ENCODE results near the gene ALB. TPM values are rescaled to one million over a fixed set of nuclear protein-coding genes. Genes with fewer than 3 reads are reported as not detected.

The ALB gene
- polyA plus RNA-seq, 1 donor from 2014 or later, result not detected

GRCh38 chr4:73396993-73397972 lies 6.8 kb upstream of the ALB start:
- Mint-ChIP-seq H3K4me3 (no peak overlapping the region), H3K27me3 (no peaks in the 10 kb centered on the region), H3K36me3 (no peaks in the 10 kb centered on the region), H3K4me1 (no peaks in the 10 kb centered on the region), H3K9me3 (no peaks in the 10 kb centered on the region), H3K27ac (no peak overlapping the region)

DNA sequence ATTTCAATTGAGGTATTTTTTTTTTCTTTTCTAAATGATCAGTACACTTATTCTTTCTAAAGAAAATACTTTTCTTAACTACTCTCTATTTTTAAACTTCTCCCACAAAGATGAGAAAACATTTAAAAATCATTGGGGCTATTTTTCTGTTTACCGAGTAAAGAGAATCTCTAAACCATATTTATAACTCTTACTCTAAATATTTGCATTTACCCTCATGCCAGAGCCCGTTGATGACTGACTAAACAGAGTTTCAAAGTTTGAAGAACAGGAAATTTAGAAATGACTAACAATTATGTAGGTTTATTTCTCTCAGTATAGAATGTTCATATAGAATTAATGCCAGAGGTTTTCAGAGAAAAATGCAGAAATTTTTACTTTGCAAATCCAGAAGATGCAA lies 2.7 kb upstream of the ALB start:
- Mint-ChIP-seq H3K4me3 (no peak overlapping the region), H3K9me3 (no peaks in the 10 kb centered on the region), H3K27ac (no peak overlapping the region), H3K4me1 (no peaks in the 10 kb centered on the region), H3K36me3 (no peaks in the 10 kb centered on the region), H3K27me3 (no peaks in the 10 kb centered on the region)

DNA sequence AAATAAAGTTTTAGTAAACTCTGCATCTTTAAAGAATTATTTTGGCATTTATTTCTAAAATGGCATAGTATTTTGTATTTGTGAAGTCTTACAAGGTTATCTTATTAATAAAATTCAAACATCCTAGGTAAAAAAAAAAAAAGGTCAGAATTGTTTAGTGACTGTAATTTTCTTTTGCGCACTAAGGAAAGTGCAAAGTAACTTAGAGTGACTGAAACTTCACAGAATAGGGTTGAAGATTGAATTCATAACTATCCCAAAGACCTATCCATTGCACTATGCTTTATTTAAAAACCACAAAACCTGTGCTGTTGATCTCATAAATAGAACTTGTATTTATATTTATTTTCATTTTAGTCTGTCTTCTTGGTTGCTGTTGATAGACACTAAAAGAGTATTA lies 370 bp downstream of the ALB start:
- Mint-ChIP-seq H3K4me1 (no peaks in the 10 kb centered on the region), H3K36me3 (no peaks in the 10 kb centered on the region), H3K27me3 (peaks cover under 1% of the 10 kb centered on the region), H3K9me3 (no peaks in the 10 kb centered on the region), H3K4me3 (no peak overlapping the region), H3K27ac (no peak overlapping the region)

DNA sequence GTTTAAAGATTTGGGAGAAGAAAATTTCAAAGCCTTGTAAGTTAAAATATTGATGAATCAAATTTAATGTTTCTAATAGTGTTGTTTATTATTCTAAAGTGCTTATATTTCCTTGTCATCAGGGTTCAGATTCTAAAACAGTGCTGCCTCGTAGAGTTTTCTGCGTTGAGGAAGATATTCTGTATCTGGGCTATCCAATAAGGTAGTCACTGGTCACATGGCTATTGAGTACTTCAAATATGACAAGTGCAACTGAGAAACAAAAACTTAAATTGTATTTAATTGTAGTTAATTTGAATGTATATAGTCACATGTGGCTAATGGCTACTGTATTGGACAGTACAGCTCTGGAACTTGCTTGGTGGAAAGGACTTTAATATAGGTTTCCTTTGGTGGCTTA lies 1.1 kb downstream of the ALB start:
- Mint-ChIP-seq H3K27ac (no peak overlapping the region), H3K4me3 (no peak overlapping the region), H3K36me3 (no peaks in the 10 kb centered on the region), H3K9me3 (no peaks in the 10 kb centered on the region), H3K4me1 (no peaks in the 10 kb centered on the region), H3K27me3 (peaks cover 2% of the 10 kb centered on the region)

DNA sequence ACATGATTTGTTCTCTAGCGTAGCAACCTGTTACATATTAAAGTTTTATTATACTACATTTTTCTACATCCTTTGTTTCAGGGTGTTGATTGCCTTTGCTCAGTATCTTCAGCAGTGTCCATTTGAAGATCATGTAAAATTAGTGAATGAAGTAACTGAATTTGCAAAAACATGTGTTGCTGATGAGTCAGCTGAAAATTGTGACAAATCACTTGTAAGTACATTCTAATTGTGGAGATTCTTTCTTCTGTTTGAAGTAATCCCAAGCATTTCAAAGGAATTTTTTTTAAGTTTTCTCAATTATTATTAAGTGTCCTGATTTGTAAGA lies 2.4 kb downstream of the ALB start:
- Mint-ChIP-seq H3K36me3 (no peaks in the 10 kb centered on the region), H3K27me3 (peaks cover 2% of the 10 kb centered on the region), H3K27ac (no peak overlapping the region)

GRCh38 chr4:73407227-73407673 lies 3.2 kb downstream of the ALB start:
- H3K36me3 Mint-ChIP-seq, result no peaks in the 10 kb centered on the region
- H3K9me3 Mint-ChIP-seq, result no peaks in the 10 kb centered on the region
- no peak overlapping the region for H3K27ac Mint-ChIP-seq

More for the DNA sequence above, 2.4 kb downstream of the ALB start:
- no peak overlapping the region for H3K4me3 Mint-ChIP-seq
- H3K9me3 Mint-ChIP-seq, result no peaks in the 10 kb centered on the region
- no peaks in the 10 kb centered on the region for H3K4me1 Mint-ChIP-seq

GRCh38 chr4:73408181-73408867 lies 4.2 kb downstream of the ALB start:
- H3K27ac Mint-ChIP-seq, result no peak overlapping the region
- H3K9me3 Mint-ChIP-seq, result no peaks in the 10 kb centered on the region
- H3K4me1 Mint-ChIP-seq, result no peaks in the 10 kb centered on the region
- no peak overlapping the region for H3K4me3 Mint-ChIP-seq
- no peaks in the 10 kb centered on the region for H3K36me3 Mint-ChIP-seq
- H3K27me3 Mint-ChIP-seq, result peaks cover 2% of the 10 kb centered on the region

More at GRCh38 chr4:73407227-73407673, 3.2 kb downstream of the ALB start:
- Mint-ChIP-seq H3K4me3 (no peak overlapping the region), H3K27me3 (peaks cover 2% of the 10 kb centered on the region), H3K4me1 (no peaks in the 10 kb centered on the region)

DNA sequence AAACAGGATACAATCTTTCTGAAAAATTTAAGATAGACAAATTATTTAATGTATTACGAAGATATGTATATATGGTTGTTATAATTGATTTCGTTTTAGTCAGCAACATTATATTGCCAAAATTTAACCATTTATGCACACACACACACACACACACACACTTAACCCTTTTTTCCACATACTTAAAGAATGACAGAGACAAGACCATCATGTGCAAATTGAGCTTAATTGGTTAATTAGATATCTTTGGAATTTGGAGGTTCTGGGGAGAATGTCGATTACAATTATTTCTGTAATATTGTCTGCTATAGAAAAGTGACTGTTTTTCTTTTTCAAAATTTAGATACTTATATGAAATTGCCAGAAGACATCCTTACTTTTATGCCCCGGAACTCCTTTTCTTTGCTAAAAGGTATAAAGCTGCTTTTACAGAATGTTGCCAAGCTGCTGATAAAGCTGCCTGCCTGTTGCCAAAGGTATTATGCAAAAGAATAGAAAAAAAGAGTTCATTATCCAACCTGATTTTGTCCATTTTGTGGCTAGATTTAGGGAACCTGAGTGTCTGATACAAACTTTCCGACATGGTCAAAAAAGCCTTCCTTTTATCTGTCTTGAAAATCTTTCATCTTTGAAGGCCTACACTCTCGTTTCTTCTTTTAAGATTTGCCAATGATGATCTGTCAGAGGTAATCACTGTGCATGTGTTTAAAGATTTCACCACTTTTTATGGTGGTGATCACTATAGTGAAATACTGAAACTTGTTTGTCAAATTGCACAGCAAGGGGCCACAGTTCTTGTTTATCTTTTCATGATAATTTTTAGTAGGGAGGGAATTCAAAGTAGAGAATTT lies 5.2 kb downstream of the ALB start:
- no peaks in the 10 kb centered on the region for H3K9me3 Mint-ChIP-seq
- H3K27ac Mint-ChIP-seq, result no peak overlapping the region
- no peak overlapping the region for H3K4me3 Mint-ChIP-seq

GRCh38 chr4:73409978-73410548 lies 6.0 kb downstream of the ALB start:
- no peak overlapping the region for H3K4me3 Mint-ChIP-seq
- no peaks in the 10 kb centered on the region for H3K9me3 Mint-ChIP-seq
- no peak overlapping the region for H3K27ac Mint-ChIP-seq
- H3K36me3 Mint-ChIP-seq, result no peaks in the 10 kb centered on the region
- H3K27me3 Mint-ChIP-seq, result peaks cover 2% of the 10 kb centered on the region
- no peaks in the 10 kb centered on the region for H3K4me1 Mint-ChIP-seq

More for the DNA sequence above, 5.2 kb downstream of the ALB start:
- no peaks in the 10 kb centered on the region for H3K4me1 Mint-ChIP-seq
- no peaks in the 10 kb centered on the region for H3K36me3 Mint-ChIP-seq
- H3K27me3 Mint-ChIP-seq, result peaks cover 2% of the 10 kb centered on the region

DNA sequence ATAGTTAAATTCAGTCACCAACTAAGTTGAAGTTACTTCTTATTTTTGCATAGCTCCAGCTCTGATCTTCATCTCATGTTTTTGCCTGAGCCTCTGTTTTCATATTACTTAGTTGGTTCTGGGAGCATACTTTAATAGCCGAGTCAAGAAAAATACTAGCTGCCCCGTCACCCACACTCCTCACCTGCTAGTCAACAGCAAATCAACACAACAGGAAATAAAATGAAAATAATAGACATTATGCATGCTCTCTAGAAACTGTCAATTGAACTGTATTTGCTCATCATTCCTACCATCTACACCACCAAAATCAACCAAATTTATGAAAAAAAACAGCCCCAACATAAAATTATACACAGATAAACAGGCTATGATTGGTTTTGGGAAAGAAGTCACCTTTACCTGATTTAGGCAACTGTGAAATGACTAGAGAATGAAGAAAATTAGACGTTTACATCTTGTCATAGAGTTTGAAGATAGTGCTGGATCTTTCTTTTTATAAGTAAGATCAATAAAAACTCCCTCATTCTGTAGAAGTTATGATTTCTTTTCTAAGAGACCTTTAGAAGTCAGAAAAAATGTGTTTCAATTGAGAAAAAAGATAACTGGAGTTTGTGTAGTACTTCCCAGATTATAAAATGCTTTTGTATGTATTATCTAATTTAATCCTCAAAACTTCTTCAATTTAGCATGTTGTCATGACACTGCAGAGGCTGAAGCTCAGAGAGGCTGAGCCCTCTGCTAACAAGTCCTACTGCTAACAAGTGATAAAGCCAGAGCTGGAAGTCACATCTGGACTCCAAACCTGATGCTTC lies 7.0 kb downstream of the ALB start:
- Mint-ChIP-seq H3K4me1 (no peaks in the 10 kb centered on the region), H3K27me3 (peaks cover 2% of the 10 kb centered on the region), H3K36me3 (no peaks in the 10 kb centered on the region), H3K9me3 (no peaks in the 10 kb centered on the region), H3K27ac (no peak overlapping the region), H3K4me3 (no peak overlapping the region)

DNA sequence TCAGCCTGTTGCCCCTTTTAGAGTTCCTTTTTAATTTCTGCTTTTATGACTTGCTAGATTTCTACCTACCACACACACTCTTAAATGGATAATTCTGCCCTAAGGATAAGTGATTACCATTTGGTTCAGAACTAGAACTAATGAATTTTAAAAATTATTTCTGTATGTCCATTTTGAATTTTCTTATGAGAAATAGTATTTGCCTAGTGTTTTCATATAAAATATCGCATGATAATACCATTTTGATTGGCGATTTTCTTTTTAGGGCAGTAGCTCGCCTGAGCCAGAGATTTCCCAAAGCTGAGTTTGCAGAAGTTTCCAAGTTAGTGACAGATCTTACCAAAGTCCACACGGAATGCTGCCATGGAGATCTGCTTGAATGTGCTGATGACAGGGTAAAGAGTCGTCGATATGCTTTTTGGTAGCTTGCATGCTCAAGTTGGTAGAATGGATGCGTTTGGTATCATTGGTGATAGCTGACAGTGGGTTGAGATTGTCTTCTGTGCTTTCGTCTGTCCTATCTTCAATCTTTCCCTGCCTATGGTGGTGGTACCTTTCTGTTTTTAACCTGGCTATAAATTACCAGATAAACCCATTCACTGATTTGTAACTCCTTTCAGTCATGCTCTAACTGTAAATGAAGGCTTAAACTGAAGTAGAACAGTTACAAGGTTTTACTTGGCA lies 7.8 kb downstream of the ALB start:
- Mint-ChIP-seq H3K27ac (no peak overlapping the region), H3K9me3 (no peaks in the 10 kb centered on the region), H3K36me3 (no peaks in the 10 kb centered on the region), H3K27me3 (peaks cover 2% of the 10 kb centered on the region), H3K4me3 (no peak overlapping the region), H3K4me1 (no peaks in the 10 kb centered on the region)

DNA sequence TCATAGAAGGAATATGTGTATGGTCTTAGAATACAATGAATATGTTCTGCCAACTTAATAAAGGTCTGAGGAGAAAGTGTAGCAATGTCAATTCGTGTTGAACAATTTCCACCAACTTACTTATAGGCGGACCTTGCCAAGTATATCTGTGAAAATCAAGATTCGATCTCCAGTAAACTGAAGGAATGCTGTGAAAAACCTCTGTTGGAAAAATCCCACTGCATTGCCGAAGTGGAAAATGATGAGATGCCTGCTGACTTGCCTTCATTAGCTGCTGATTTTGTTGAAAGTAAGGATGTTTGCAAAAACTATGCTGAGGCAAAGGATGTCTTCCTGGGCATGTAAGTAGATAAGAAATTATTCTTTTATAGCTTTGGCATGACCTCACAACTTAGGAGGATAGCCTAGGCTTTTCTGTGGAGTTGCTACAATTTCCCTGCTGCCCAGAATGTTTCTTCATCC lies 9.2 kb downstream of the ALB start:
- Mint-ChIP-seq H3K4me3 (no peak overlapping the region), H3K9me3 (peaks cover 0 to 2% (median 0%) of the 10 kb centered on the region in 3 donors), H3K27me3 (peaks cover 4% of the 10 kb centered on the region), H3K27ac (no peak overlapping the region), H3K4me1 (no peaks in the 10 kb centered on the region), H3K36me3 (no peaks in the 10 kb centered on the region)

GRCh38 chr4:73414936-73415271 lies 10.8 kb downstream of the ALB start:
- no peaks in the 10 kb centered on the region for H3K36me3 Mint-ChIP-seq
- no peaks in the 10 kb centered on the region for H3K4me1 Mint-ChIP-seq
- peaks cover 3% of the 10 kb centered on the region for H3K27me3 Mint-ChIP-seq
- peaks cover 0 to 2% (median 0%) of the 10 kb centered on the region in 3 donors for H3K9me3 Mint-ChIP-seq
- H3K27ac Mint-ChIP-seq, result no peak overlapping the region
- H3K4me3 Mint-ChIP-seq, result no peak overlapping the region
